ENCODE results near the gene UBXN6.

The UBXN6 gene, protein sequence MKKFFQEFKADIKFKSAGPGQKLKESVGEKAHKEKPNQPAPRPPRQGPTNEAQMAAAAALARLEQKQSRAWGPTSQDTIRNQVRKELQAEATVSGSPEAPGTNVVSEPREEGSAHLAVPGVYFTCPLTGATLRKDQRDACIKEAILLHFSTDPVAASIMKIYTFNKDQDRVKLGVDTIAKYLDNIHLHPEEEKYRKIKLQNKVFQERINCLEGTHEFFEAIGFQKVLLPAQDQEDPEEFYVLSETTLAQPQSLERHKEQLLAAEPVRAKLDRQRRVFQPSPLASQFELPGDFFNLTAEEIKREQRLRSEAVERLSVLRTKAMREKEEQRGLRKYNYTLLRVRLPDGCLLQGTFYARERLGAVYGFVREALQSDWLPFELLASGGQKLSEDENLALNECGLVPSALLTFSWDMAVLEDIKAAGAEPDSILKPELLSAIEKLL

DNA sequence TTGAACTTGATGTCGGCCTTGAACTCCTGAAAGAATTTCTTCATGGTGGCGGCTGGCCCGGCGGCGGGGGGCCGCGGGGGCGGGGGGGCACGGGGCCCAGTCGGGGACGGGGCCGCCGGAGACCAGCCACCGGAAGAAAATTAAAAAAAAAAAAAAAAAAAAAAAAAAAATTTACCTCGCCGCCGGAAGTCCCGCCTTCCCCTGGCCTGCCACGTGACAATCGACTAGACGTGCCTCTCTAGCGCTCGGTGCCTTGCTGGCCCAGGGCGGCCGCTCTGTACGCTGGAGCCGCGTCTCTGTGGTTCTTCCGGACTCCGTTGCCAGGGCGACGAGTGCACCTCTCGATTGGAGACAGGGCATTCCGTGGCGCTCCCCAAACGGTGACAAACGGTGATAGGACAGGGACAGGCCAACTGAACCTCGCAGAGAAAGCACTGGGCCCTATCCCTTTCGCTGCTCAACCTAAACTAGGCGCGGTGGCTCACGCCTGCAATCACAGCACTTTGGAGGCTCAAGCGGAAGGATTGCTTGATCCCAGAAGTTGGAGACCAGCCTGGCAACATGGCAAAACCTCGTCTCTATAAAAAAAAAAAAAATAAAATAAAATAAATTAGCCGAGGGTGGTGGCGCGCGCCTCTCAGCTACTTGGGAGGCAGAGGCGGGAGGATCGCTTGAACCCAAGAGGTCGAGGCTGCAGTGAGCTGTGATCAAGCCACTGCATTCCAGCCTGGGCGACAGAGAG lies at the start of gene UBXN6:
Gene UBXN6 (minus strand): TSS at position 141 of the 742 bp plus-strand sequence. CDS start 97 bp downstream, at position 44.
- TF ChIP-seq, protein P1, sequence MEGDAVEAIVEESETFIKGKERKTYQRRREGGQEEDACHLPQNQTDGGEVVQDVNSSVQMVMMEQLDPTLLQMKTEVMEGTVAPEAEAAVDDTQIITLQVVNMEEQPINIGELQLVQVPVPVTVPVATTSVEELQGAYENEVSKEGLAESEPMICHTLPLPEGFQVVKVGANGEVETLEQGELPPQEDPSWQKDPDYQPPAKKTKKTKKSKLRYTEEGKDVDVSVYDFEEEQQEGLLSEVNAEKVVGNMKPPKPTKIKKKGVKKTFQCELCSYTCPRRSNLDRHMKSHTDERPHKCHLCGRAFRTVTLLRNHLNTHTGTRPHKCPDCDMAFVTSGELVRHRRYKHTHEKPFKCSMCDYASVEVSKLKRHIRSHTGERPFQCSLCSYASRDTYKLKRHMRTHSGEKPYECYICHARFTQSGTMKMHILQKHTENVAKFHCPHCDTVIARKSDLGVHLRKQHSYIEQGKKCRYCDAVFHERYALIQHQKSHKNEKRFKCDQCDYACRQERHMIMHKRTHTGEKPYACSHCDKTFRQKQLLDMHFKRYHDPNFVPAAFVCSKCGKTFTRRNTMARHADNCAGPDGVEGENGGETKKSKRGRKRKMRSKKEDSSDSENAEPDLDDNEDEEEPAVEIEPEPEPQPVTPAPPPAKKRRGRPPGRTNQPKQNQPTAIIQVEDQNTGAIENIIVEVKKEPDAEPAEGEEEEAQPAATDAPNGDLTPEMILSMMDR (IDR thresholded peaks at IDR 0.05) = no peak

DNA sequence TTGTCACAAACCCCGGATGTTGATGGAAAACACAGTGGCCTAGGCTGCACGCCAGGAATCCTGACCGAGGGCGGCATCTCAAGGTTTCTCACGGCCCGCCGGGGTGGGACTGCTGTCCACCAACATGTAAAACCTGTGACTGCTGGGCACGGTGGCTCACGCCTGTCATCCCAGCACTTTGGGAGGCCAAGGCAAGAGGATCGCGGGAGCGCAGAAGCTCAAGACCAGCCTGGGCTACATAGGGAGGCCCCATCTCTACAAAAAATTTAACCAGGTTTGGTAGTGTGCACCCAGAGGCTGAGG lies 49.5 kb upstream of the UBXN6 start:
- TF ChIP-seq, protein P1 (IDR thresholded peaks at IDR 0.05) = no peak

DNA sequence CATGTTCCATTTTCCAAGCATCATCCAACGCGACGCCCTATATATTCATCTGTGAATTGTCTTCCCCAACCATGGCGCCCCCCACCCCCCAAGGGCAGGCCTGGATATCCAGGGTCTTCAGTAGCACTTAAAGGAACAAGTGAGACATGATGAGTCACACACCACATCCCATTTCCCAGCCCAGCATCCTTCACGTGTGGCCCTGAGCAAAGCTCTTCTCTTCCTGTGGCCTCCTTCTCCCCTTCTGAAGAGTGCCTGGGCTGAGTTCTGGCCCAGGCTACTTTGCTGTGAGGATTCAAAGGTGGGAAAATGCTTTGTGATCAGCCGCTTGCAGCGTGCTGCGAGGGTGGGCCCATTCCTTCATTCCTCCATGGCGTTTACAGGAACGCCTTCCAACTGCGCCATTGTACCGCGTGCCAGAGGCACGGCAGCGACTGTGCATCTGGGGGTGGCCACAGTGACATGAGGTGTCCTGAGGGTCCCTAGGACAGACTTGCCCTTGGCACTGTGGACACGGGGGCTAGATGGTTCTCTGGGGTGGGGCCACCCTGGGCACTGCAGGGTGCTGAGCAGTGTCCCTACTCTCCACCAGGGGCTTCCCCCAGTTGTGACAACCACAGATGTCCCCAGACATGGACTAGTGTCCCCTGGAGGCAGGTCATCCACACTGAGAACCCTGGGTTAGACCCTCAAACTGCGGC lies 49.0 kb upstream of the UBXN6 start:
- TF ChIP-seq, protein P1 (IDR thresholded peaks at IDR 0.05) = no peak

DNA sequence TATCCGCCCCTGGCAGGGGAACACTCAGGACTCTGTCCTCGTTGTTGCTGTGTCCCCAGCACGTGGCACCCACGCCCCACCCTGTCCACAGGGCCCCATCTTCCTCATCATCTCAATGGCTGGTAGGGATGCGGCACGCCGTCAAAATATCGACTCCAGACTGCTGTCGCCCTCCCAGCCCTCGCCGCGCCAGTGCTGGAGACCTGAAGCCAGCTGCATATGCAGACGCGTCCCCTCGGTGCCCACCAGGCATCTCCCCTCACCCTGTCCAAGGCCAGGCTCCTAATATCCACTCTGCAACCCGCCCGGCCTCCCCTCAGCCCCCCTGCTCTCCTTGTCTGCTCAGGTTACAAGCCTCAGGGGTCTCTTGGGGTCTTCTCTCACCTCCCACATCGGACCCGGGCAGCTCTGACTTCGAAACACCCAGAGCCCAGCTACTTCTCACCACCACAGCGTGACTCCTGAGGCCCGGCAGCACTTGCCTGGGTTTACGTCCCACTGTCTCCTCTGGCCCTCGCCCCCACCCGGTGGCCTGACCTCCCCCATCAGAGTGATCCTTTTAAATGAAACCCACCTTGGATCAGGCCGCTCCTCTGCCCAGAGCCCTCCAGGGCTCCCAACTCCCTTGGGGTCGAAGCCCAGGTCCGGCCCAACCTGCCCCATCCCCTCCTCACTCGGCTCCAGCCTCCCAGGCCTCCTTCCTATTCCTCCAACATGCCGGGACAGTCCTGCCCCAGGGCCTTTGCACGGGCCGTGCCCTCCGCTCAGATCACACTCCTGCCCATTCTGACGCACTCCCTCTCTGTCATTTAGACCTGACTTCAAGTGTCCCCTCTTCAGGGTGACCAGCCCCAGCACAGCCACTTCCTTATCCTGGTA lies 48.2 kb upstream of the UBXN6 start:
- TF ChIP-seq, protein P1 (IDR thresholded peaks at IDR 0.05) = no peak

DNA sequence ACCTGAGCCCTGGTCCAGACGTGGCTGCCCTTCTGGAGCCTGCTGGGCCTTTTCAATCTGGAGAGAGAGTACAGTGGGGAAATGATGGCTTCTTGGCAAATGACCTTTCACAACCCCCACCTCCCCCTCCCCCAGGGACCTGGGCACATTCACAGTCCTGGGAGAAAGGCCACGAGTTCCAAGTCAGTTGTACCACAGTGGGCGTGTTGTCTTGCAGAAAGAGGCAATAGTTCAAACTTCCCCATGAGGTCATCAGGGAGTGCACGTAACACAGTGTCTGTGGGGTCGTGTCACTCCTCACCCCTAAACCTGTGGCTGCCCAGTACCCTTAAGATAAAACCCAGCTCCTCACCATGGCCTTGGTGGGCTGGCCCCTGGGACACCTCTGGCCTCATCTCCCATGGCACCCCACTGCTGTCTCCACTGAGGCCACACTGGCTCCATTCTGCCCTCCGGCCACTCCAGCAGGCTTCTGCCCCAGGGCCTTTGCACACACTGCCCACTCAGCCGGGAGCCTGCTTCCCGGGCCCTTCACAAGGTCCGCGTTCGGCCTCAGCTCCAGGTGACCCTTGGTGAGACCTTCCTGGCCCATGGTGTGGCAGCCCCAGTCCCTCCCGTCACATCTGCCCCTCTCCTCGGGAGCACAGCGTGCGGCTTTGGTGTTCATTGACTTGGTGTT lies 47.4 kb upstream of the UBXN6 start:
- TF ChIP-seq, protein P1 (IDR thresholded peaks at IDR 0.05) = no peak

DNA sequence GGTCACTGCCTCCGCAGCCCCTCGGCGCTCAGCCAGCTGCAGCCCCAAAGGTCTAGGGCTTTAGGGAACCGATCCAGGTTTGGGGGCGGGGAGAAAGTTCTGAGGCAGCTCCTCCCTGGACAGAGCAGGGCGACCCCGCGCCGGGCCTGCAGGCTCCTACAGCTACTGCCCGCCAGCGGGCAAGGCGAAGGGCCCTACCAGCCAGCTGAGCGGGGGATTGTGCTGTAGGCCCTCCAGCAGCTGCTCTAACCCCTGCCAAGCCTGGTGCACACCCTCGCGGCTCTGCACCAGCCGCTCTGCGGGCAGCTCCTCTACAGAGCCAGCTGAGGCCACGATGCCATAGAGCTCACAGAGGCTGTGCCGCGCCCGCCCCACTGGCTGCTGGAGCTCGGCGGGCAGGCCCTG lies 46.7 kb upstream of the UBXN6 start:
- TF ChIP-seq, protein P1 (IDR thresholded peaks at IDR 0.05) = no peak
